ENCODE results near the gene MNT. TPM values are rescaled to one million over a fixed set of nuclear protein-coding genes. Genes with fewer than 3 reads are reported as not detected.
"Not testable (repeated sequence)": the region's sequence is repeated elsewhere in the genome, so short reads cannot be mapped to it uniquely, and the experiment has no call there.

MNT gene
- total RNA-seq (2014; rRNA removed; shearing (Covaris generic)), result 3.0 and 3.5 TPM in 2 replicates

GRCh38 chr17:2400877-2401425, at the start of gene MNT:
TSS of gene MNT (minus strand) at chr17:2401060. CDS start at chr17:2400712, 348 bp downstream.
- Histone ChIP-seq H3K9me3 (replicated peaks) (no peaks in the 10 kb centered on the region), H3K27ac (peak within 1 kb of the TSS; percentile 91), H3K36me3 (no peaks in the 10 kb centered on the region; the same call in 1 of the 2 replicates), H3K4me1 (replicated peaks) (peaks cover 53% of the 10 kb centered on the region), H3K4me3 (peak within 1 kb of the TSS; percentile 52), H3K27me3 (replicated peaks) (no peaks in the 10 kb centered on the region)
- DNase-seq (ENCODE audit: low read depth in 1 of 2, low spot score in 2 of 2), result peak; percentile 93 to 99

GRCh38 chr17:2450016-2450650, 49.3 kb upstream of the MNT start:
- no peaks in the 10 kb centered on the region for H3K4me1 ChIP-seq (replicated peaks)
- H3K36me3 ChIP-seq, result no peaks in the 10 kb centered on the region
- H3K4me3 ChIP-seq, result no peak overlapping the region
- H3K9me3 ChIP-seq (replicated peaks), result no peaks in the 10 kb centered on the region
- no peak overlapping the region for H3K27ac ChIP-seq
- DNase-seq (ENCODE audit: low read depth in 1 of 2, low spot score in 2 of 2), result no peak
- no peaks in the 10 kb centered on the region for H3K27me3 ChIP-seq (replicated peaks)

- H3K36me3 ChIP-seq, result no peaks in the 10 kb centered on the region
- no peak overlapping the region for H3K4me3 ChIP-seq
- H3K27ac ChIP-seq, result no peak overlapping the region
- no peaks in the 10 kb centered on the region for H3K4me1 ChIP-seq (replicated peaks)
- no peak for DNase-seq (ENCODE audit: low read depth in 1 of 2, low spot score in 2 of 2)
- no peaks in the 10 kb centered on the region for H3K9me3 ChIP-seq (replicated peaks)
- H3K27me3 ChIP-seq (replicated peaks), result no peaks in the 10 kb centered on the region
These were observed 48.6 kb upstream of the MNT start for GRCh38 chr17:2449486-2449885.

GRCh38 chr17:2447479-2447878, 46.6 kb upstream of the MNT start:
- H3K4me3 ChIP-seq; H3K9me3 ChIP-seq (replicated peaks); H3K36me3 ChIP-seq; H3K27me3 ChIP-seq (replicated peaks); DNase-seq (ENCODE audit: low read depth in 1 of 2, low spot score in 2 of 2); H3K4me1 ChIP-seq (replicated peaks); H3K27ac ChIP-seq: not testable (repeated sequence)

- Histone ChIP-seq H3K4me1 (replicated peaks) (no peaks in the 10 kb centered on the region), H3K36me3 (peaks cover 3% of the 10 kb centered on the region; the same call in 1 of the 2 replicates), H3K27ac (no peak overlapping the region), H3K4me3 (no peak overlapping the region), H3K27me3 (replicated peaks) (no peaks in the 10 kb centered on the region), H3K9me3 (replicated peaks) (no peaks in the 10 kb centered on the region)
- DNase-seq (ENCODE audit: low read depth in 1 of 2, low spot score in 2 of 2), result no peak
These were observed 44.8 kb upstream of the MNT start for GRCh38 chr17:2445638-2446037.

- Histone ChIP-seq H3K4me3 (no peak overlapping the region), H3K36me3 (peaks cover 3% of the 10 kb centered on the region), H3K27ac (no peak overlapping the region), H3K4me1 (replicated peaks) (no peaks in the 10 kb centered on the region), H3K9me3 (replicated peaks) (no peaks in the 10 kb centered on the region), H3K27me3 (replicated peaks) (no peaks in the 10 kb centered on the region)
- no peak for DNase-seq (ENCODE audit: low read depth in 1 of 2, low spot score in 2 of 2)
These were observed 43.5 kb upstream of the MNT start for GRCh38 chr17:2444382-2444781.

- H3K4me1 ChIP-seq (replicated peaks), result no peaks in the 10 kb centered on the region
- no peak for DNase-seq (ENCODE audit: low read depth in 1 of 2, low spot score in 2 of 2)
- no peak overlapping the region for H3K4me3 ChIP-seq
- H3K36me3 ChIP-seq, result peaks cover 19% of the 10 kb centered on the region
- H3K27me3 ChIP-seq (replicated peaks), result no peaks in the 10 kb centered on the region
- H3K27ac ChIP-seq, result no peak overlapping the region
- H3K9me3 ChIP-seq (replicated peaks), result no peaks in the 10 kb centered on the region
These were observed 41.3 kb upstream of the MNT start for GRCh38 chr17:2442166-2442565.

GRCh38 chr17:2440930-2441329, 40.1 kb upstream of the MNT start:
- no peak for DNase-seq (ENCODE audit: low read depth in 1 of 2, low spot score in 2 of 2)
- Histone ChIP-seq H3K27ac (no peak overlapping the region), H3K4me1 (replicated peaks) (no peaks in the 10 kb centered on the region), H3K27me3 (replicated peaks) (no peaks in the 10 kb centered on the region), H3K36me3 (peaks cover 23% of the 10 kb centered on the region), H3K4me3 (no peak overlapping the region), H3K9me3 (replicated peaks) (no peaks in the 10 kb centered on the region)

GRCh38 chr17:2439997-2440396, 39.1 kb upstream of the MNT start:
- H3K36me3 ChIP-seq, result peaks cover 23% of the 10 kb centered on the region
- not testable (repeated sequence) for H3K27me3 ChIP-seq (replicated peaks); H3K9me3 ChIP-seq (replicated peaks); DNase-seq (ENCODE audit: low read depth in 1 of 2, low spot score in 2 of 2); H3K4me3 ChIP-seq; H3K27ac ChIP-seq; H3K4me1 ChIP-seq (replicated peaks)

- DNase-seq (ENCODE audit: low read depth in 1 of 2, low spot score in 2 of 2), result no peak
- Histone ChIP-seq H3K4me1 (replicated peaks) (no peaks in the 10 kb centered on the region), H3K27me3 (replicated peaks) (no peaks in the 10 kb centered on the region), H3K36me3 (peaks cover 23% of the 10 kb centered on the region), H3K9me3 (replicated peaks) (no peaks in the 10 kb centered on the region), H3K4me3 (no peak overlapping the region), H3K27ac (no peak overlapping the region)
These were observed 38.0 kb upstream of the MNT start for GRCh38 chr17:2438823-2439222.

GRCh38 chr17:2436316-2436905, 35.6 kb upstream of the MNT start:
- Histone ChIP-seq H3K9me3 (replicated peaks) (no peaks in the 10 kb centered on the region), H3K4me1 (replicated peaks) (no peaks in the 10 kb centered on the region), H3K27ac (no peak overlapping the region), H3K36me3 (peaks cover 30% of the 10 kb centered on the region), H3K27me3 (replicated peaks) (no peaks in the 10 kb centered on the region), H3K4me3 (no peak overlapping the region)
- DNase-seq (ENCODE audit: low read depth in 1 of 2, low spot score in 2 of 2), result no peak

GRCh38 chr17:2435862-2436261, 35.0 kb upstream of the MNT start:
- Histone ChIP-seq H3K4me3 (no peak overlapping the region), H3K27ac (no peak overlapping the region), H3K36me3 (peaks cover 29% of the 10 kb centered on the region), H3K27me3 (replicated peaks) (no peaks in the 10 kb centered on the region), H3K9me3 (replicated peaks) (no peaks in the 10 kb centered on the region), H3K4me1 (replicated peaks) (no peaks in the 10 kb centered on the region)
- DNase-seq (ENCODE audit: low read depth in 1 of 2, low spot score in 2 of 2), result no peak

GRCh38 chr17:2435181-2435741, 34.4 kb upstream of the MNT start:
- no peak for DNase-seq (ENCODE audit: low read depth in 1 of 2, low spot score in 2 of 2)
- Histone ChIP-seq H3K9me3 (replicated peaks) (no peaks in the 10 kb centered on the region), H3K27ac (no peak overlapping the region), H3K36me3 (peaks cover 29% of the 10 kb centered on the region), H3K4me1 (replicated peaks) (no peaks in the 10 kb centered on the region), H3K27me3 (replicated peaks) (no peaks in the 10 kb centered on the region), H3K4me3 (no peak overlapping the region)

- H3K9me3 ChIP-seq (replicated peaks), result no peaks in the 10 kb centered on the region
- no peaks in the 10 kb centered on the region for H3K4me1 ChIP-seq (replicated peaks)
- no peak for DNase-seq (ENCODE audit: low read depth in 1 of 2, low spot score in 2 of 2)
- peaks cover 22% of the 10 kb centered on the region for H3K36me3 ChIP-seq
- H3K27ac ChIP-seq, result no peak overlapping the region
- H3K4me3 ChIP-seq, result no peak overlapping the region
- H3K27me3 ChIP-seq (replicated peaks), result no peaks in the 10 kb centered on the region
These were observed 32.8 kb upstream of the MNT start for GRCh38 chr17:2433696-2434095.
